Testis (tissue), 3 donors: ENCODE results near the gene HLA-DRB1. TPM values are rescaled to one million over a fixed set of nuclear protein-coding genes. Genes with fewer than 3 reads are reported as not detected.
"Not testable (repeated sequence)": the region's sequence is repeated elsewhere in the genome, so short reads cannot be mapped to it uniquely, and the experiment has no call there.

Experiments used
- DNase-seq: peaks from one replicate; pipeline ENCODE4 v3.0.0-alpha.2; 2019
- H3K27ac ChIP-seq, 2 donors: fragments of 200-600 bp; sonication (generic); one replicate each; pipeline ENCODE4 v1.5.1; 2019
- H3K27me3 ChIP-seq: fragments of 200-600 bp; sonication (generic); one replicate; pipeline ENCODE4 v1.5.1; 2019
- H3K36me3 ChIP-seq: fragments of 200-600 bp; sonication (generic); one replicate; pipeline ENCODE4 v1.5.1; 2017; ENCODE audit warnings: low read depth; ENCODE audit errors: missing control alignments
- H3K4me1 ChIP-seq: fragments of 200-600 bp; sonication (generic); one replicate; pipeline ENCODE4 v1.5.1; 2019
- H3K4me3 ChIP-seq, 2 donors: fragments of 200-600 bp; sonication (generic); one replicate each; pipeline ENCODE4 v1.5.1; 2017 to 2019
- H3K9me3 ChIP-seq: fragments of 200-600 bp; sonication (generic); one replicate; pipeline ENCODE4 v1.5.1; 2017
- CTCF ChIP-seq, 3 experiments: fragments of 450-650 bp in 2 of 3; fragments of 200-600 bp in 1 of 3; sonication (generic) in 1 of 3; IDR thresholded peaks; one replicate each; pipeline ENCODE4 v1.5.1; 2016 to 2019; ENCODE audit warnings: antibody characterized with exemption in 3 of 3, mild to moderate bottlenecking in 2 of 3, moderate library complexity in 1 of 3
- POLR2A ChIP-seq: fragments of 450-650 bp; IDR thresholded peaks from one replicate; pipeline ENCODE4 v1.6.1; 2017; ENCODE audit warnings: antibody characterized with exemption, mild to moderate bottlenecking, moderate library complexity
- WGBS, 2 donors: methylation state at CpG; one replicate each; pipeline ENCODE4 v1.1.5; 2018; 5-methylcytosine and 5-hydroxymethylcytosine counted together
- intact Hi-C: fragments of 100-400 bp; cut with DNase I; formaldehyde crosslinking; loops from one replicate; pipeline ENCODE4 v1.15.1; 2023; ENCODE audit warnings: low total_unique reads
- polyA plus RNA-seq: library from polyadenylated mRNA; stranded (reverse); fragments of 350-450 nt; fragmentation: Illumina TruSeq; extraction: RNeasy Lipid Tissue Mini Kit (QIAGEN cat#74804); gene quantifications from one replicate; pipeline ENCODE4 v1.2.3, GENCODE V29; 2014; ENCODE audit warnings: low read depth, low replicate concordance; ENCODE audit not compliant: insufficient read depth
- total RNA-seq, 2 donors: library from RNA; depleted of rRNA; stranded (reverse); fragments of >200 nt; gene quantifications; one replicate each; pipeline ENCODE4 v1.2.3, GENCODE V29; 2016

The HLA-DRB1 gene
- total and polyA plus RNA-seq, 3 donors from 2014 or later, result 9.5 to 135 (median 12.0) TPM

- H3K36me3 ChIP-seq, result no peaks in the 10 kb centered on the region
- no peak for DNase-seq
- TF ChIP-seq POLR2A (no peak), CTCF (IDR thresholded peaks at IDR 0.05) (no peak)
- H3K27me3 ChIP-seq, result no peaks in the 10 kb centered on the region
- no peaks in the 10 kb centered on the region for H3K4me1 ChIP-seq
- no peaks in the 10 kb centered on the region for H3K9me3 ChIP-seq
- intact Hi-C loops, result no loop called here
- no peak overlapping the region for H3K27ac ChIP-seq
- H3K4me3 ChIP-seq, result no peak overlapping the region
Observed at GRCh38 chr6:32597024-32597423, 7.4 kb upstream of the HLA-DRB1 start.

- H3K27ac ChIP-seq, H3K4me3 ChIP-seq, H3K27me3 ChIP-seq, intact Hi-C loops, H3K36me3 ChIP-seq, H3K9me3 ChIP-seq, H3K4me1 ChIP-seq, DNase-seq: not testable (repeated sequence)
- no CpG with 5 or more reads among the region's 10 CpGs for WGBS, 2 donors
Observed at GRCh38 chr6:32590713-32591112, 1.1 kb upstream of the HLA-DRB1 start.

DNA sequence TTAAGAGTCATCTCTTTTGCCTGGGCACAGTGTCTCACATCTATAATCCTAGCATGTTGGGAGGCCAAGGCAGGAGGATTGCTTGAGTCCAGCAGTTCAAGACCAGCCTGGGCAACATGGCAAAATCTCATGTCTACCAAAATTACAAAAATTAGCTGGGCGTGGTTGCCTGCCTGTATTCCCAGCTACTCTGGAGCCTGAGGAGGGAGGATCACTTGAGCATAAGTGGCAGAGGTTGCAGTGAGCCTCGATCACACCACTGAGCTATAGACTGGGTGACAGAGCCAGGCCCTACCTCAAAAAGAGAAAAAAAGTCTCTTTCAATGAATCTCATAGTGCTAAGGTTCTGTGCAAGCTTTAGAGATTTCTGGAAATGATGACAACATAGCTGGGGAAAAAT is 1.5 kb downstream of the HLA-DRB1 start:
- 70 to 84% methylated on average over 2 of the region's 2 CpGs for WGBS, 2 donors
- Histone ChIP-seq H3K9me3 (no peaks in the 10 kb centered on the region), H3K36me3 (no peaks in the 10 kb centered on the region), H3K4me1 (no peaks in the 10 kb centered on the region), H3K27me3 (no peaks in the 10 kb centered on the region), H3K27ac (no peak overlapping the region), H3K4me3 (no peak overlapping the region)
- TF ChIP-seq POLR2A (no peak), CTCF (IDR thresholded peaks at IDR 0.05) (no peak)
- DNase-seq, result no peak
- intact Hi-C loops, result no loop called here

DNA sequence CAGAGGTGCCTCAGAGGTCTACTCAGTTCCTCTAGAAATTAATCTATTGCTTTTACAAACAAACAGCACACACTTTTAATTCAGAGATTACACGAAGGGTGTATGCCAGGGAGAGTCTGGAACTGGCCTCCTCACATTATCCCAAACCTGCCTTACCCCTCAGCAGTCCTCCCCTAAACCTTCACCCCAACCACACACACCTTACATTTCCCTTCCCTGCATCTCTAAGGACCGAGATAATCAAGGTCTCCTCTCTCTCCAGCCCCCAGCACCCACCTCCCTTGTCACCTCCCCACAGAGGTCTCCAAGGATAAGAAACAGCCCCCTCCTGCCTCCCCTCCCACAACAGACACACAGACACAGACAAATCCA is 6.1 kb downstream of the HLA-DRB1 start:
- Histone ChIP-seq H3K27me3 (no peaks in the 10 kb centered on the region), H3K36me3 (no peaks in the 10 kb centered on the region), H3K4me1 (no peaks in the 10 kb centered on the region), H3K9me3 (no peaks in the 10 kb centered on the region), H3K27ac (no peak overlapping the region), H3K4me3 (no peak overlapping the region)
- intact Hi-C loops, result no loop called here
- no peak for DNase-seq
- 0% methylated on average over 2 of the region's 2 CpGs for WGBS, 2 donors
- no peak for TF ChIP-seq CTCF (IDR thresholded peaks at IDR 0.05)
- TF ChIP-seq POLR2A, result no peak

DNA sequence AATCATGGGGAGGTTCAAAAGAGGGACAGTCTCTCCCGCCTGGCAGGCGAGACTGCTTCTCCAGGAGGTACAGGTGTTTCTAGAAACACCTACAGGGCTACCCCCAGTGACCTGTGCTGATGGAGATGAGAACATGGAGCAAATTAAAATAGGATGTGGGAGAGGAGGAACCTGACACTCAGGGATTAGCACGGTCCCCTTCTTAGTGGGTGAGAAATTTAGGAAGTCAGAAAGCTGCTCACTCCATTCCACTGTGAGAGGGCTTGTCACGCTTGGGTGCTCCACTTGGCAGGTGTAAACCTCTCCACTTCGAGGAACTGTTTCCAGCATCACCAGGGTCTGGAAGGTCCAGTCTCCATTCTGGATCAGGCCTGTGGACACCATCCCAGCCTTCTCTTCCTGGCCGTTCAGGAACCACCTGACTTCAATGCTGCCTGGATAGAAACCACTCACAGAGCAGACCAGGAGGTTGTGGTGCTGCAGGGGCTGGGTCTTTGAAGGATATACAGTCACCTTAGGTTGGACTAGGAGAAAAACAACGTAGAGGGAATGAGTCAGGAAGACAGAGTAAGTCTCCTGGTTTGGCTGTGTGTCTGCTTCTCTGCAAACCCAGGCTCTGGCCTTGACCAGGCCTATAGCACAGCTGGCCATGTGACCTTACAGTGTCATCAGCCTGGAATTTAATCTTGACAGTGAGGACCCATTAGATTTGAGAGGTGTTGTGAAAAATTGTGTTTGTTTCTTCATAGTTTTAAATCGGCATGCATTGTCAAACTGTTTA is 8.1 kb downstream of the HLA-DRB1 start:
- intact Hi-C loops, result no loop called here
- Histone ChIP-seq H3K4me3 (no peak overlapping the region), H3K27me3 (no peaks in the 10 kb centered on the region), H3K36me3 (no peaks in the 10 kb centered on the region), H3K27ac (no peak overlapping the region), H3K4me1 (no peaks in the 10 kb centered on the region), H3K9me3 (no peaks in the 10 kb centered on the region)
- no peak for TF ChIP-seq CTCF (IDR thresholded peaks at IDR 0.05)
- no peak for TF ChIP-seq POLR2A
- 30 to 38% methylated on average over 5 to 8 of the region's 8 CpGs for WGBS, 2 donors
- DNase-seq, result no peak
